Gastrocnemius medialis (tissue), 4 donors: ENCODE data around the gene AVL9.
"Not testable (repeated sequence)": the region's sequence is repeated elsewhere in the genome, so short reads cannot be mapped to it uniquely, and the experiment has no call there.

ENCODE experiments used
- POLR2A ChIP-seq, 2 donors: fragments of 450-650 bp; IDR thresholded peaks; one replicate each; pipeline ENCODE4 v1.6.1; 2017; ENCODE audit warnings: antibody characterized with exemption in 2 of 2, mild to moderate bottlenecking in 2 of 2, moderate library complexity in 2 of 2
- TF ChIP-seq, protein P1 (sequence below), 5 experiments: fragments of 450-650 bp in 3 of 5; fragments of 200-600 bp in 2 of 5; sonication (generic) in 2 of 5; IDR thresholded peaks in 4 of 5; conservative IDR thresholded peaks in 1 of 5; 1 replicate in 4 of 5; 2 replicates in 1 of 5; pipeline ENCODE4 v1.5.1; 2016 to 2019; ENCODE audit warnings: antibody characterized with exemption in 5 of 5, mild to moderate bottlenecking in 3 of 5, moderate library complexity in 3 of 5

DNA sequence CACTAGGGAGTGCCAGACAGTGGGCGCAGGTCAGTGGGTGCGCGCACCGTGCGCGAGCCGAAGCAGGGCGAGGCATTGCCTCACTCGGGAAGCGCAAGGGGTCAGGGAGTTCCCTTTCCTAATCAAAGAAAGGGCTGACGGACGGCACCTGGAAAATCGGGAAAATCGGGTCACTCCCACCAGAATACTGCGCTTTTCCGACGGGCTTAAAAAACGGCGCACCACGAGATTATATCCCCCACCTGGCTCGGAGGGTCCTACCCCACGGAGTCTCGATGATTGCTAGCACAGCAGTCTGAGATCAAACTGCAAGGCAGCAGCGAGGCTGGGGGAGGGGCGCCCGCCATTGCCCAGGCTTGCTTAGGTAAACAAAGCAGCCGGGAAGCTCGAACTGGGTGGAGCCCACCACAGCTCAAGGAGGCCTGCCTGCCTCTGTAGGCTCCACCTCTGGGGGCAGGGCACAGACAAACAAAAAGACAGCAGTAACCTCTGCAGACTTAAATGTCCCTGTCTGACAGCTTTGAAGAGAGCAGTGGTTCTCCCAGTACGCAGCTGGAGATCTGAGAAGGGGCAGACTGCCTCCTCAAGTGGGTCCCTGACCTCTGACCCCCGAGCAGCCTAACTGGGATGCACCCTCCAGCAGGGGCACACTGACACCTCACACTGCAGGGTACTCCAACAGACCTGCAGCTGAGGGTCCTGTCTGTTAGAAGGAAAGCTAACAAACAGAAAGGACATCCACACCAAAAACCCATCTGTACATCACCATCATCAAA lies 30.5 kb upstream of the AVL9 start:
- TF ChIP-seq, protein P1, sequence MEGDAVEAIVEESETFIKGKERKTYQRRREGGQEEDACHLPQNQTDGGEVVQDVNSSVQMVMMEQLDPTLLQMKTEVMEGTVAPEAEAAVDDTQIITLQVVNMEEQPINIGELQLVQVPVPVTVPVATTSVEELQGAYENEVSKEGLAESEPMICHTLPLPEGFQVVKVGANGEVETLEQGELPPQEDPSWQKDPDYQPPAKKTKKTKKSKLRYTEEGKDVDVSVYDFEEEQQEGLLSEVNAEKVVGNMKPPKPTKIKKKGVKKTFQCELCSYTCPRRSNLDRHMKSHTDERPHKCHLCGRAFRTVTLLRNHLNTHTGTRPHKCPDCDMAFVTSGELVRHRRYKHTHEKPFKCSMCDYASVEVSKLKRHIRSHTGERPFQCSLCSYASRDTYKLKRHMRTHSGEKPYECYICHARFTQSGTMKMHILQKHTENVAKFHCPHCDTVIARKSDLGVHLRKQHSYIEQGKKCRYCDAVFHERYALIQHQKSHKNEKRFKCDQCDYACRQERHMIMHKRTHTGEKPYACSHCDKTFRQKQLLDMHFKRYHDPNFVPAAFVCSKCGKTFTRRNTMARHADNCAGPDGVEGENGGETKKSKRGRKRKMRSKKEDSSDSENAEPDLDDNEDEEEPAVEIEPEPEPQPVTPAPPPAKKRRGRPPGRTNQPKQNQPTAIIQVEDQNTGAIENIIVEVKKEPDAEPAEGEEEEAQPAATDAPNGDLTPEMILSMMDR (IDR thresholded peaks at IDR 0.05 in 4 of 5, conservative IDR thresholded peaks at IDR 0.05 in 1 of 5) = not testable (repeated sequence)
- TF ChIP-seq POLR2A (IDR thresholded peaks at IDR 0.05) = not testable (repeated sequence)
